HepG2 (cell line): Measurements from ENCODE around the gene TTLL7. TPM values are rescaled to one million over a fixed set of nuclear protein-coding genes. Genes with fewer than 3 reads are reported as not detected.

Experiments used
- ATAC-seq: fragments of 200-7000 bp; cut with Tn5 transposase; 3 replicates; pipeline ENCODE4 v1.9.1; 2020; ENCODE audit warnings: mild to moderate bottlenecking, moderate library complexity
- BruUV-seq: library from RNA; stranded (reverse); fragments of 400-500 nt; replicated peaks from 2 replicates; lab custom pipeline; 2021; lab: Mats Ljungman, UMichigan
- CTCF ChIA-PET: fragments of 300-600 bp; formaldehyde crosslinking; extraction: SDS; loops from one replicate; lab custom pipeline; 2021; ENCODE audit warnings: low total read pairs, inconsistent platforms, low intra/inter-chr PET ratio; lab: Yijun Ruan, JAX
- POLR2A ChIA-PET: fragments of 350-600 bp; sonication (Branson Sonifier 250); formaldehyde crosslinking; loops from one replicate; lab custom pipeline; 2020; ENCODE audit warnings: antibody characterized with exemption, inconsistent platforms; lab: Yijun Ruan, JAX
- DNase-seq: peaks from one replicate; pipeline ENCODE4 v3.0.0-alpha.2; 2015; ENCODE audit warnings: low spot score
- FAIRE-seq: peaks from 3 replicates; lab custom pipeline; 2011; peaks lifted over from hg19 to GRCh38; lab: Jason Lieb, UNC
- H2AFZ ChIP-seq: one replicate; pipeline ENCODE4 v1.6.1; 2011; ENCODE audit warnings: low read length, inconsistent platforms
- H3K27ac ChIP-seq: fragments of 300-600 bp; 3 replicates; pipeline ENCODE4 v1.8.0; 2011; ENCODE audit warnings: mixed run types, mild to moderate bottlenecking, mixed read lengths, low read length, inconsistent platforms; ENCODE audit not compliant: insufficient read depth; ENCODE audit errors: extremely low read length
- H3K27me3 ChIP-seq, 2 experiments: fragments of 200-600 bp in 1 of 2; 2 replicates in 1 of 2; 3 replicates in 1 of 2; pipeline versions ENCODE4 v1.6.0 to v1.8.0; 2011; ENCODE audit warnings: low read length in 2 of 2, mild to moderate bottlenecking in 2 of 2, moderate library complexity in 2 of 2, inconsistent platforms in 1 of 2; ENCODE audit not compliant: insufficient read depth in 2 of 2, control insufficient read depth in 1 of 2
- H3K36me3 ChIP-seq, 2 experiments: fragments of 200-600 bp in 1 of 2; replicated peaks in 1 of 2; 2 replicates in 1 of 2; 3 replicates in 1 of 2; pipeline versions ENCODE4 v1.5.1 to v1.8.0; 2011; ENCODE audit warnings: low read length in 2 of 2, inconsistent platforms in 1 of 2; ENCODE audit not compliant: insufficient read depth in 2 of 2, control insufficient read depth in 1 of 2
- H3K4me1 ChIP-seq: 2 replicates; pipeline ENCODE4 v1.5.1; 2012; ENCODE audit warnings: low read length, inconsistent platforms; ENCODE audit not compliant: insufficient read depth
- H3K4me2 ChIP-seq: 2 replicates; pipeline ENCODE4 v1.6.0; 2011; ENCODE audit warnings: low read depth, low read length, inconsistent platforms
- H3K4me3 ChIP-seq, 3 experiments: fragments of 200-600 bp in 1 of 3; sonication (generic), shearing (Covaris generic) in 1 of 3; replicated peaks in 1 of 3; 2 replicates each; pipeline ENCODE4 v1.5.1; 2011 to 2016; ENCODE audit warnings: low read length in 3 of 3, inconsistent platforms in 2 of 3, low read depth in 2 of 3, mild to moderate bottlenecking in 2 of 3, control low read depth in 1 of 3, mixed read lengths in 1 of 3; ENCODE audit not compliant: insufficient read depth in 1 of 3
- H3K79me2 ChIP-seq: one replicate; pipeline ENCODE4 v1.6.1; 2011; ENCODE audit warnings: low read length, inconsistent platforms; ENCODE audit not compliant: insufficient read depth
- H3K9ac ChIP-seq: 2 replicates; pipeline ENCODE4 v1.6.0; 2011; ENCODE audit warnings: mild to moderate bottlenecking, low read depth, low read length, inconsistent platforms; ENCODE audit not compliant: insufficient read depth
- H3K9me3 ChIP-seq: 2 replicates; pipeline ENCODE4 v1.5.1; 2012; ENCODE audit warnings: mild to moderate bottlenecking, low read length
- H4K20me1 ChIP-seq: 2 replicates; pipeline ENCODE4 v1.6.0; 2011; ENCODE audit warnings: inconsistent platforms, mild to moderate bottlenecking, low read length, moderate library complexity; ENCODE audit not compliant: insufficient read depth
- ATAD3A ChIP-seq: sonication (generic); formaldehyde crosslinking; IDR thresholded peaks from 2 replicates; pipeline ENCODE4 v1.4.0; 2020; ENCODE audit warnings: missing genetic modification reagents
- GTF3A ChIP-seq: sonication (generic); formaldehyde crosslinking; conservative IDR thresholded peaks from 2 replicates; pipeline ENCODE4 v1.4.0; 2020; ENCODE audit warnings: mild to moderate bottlenecking, missing genetic modification reagents
- NFKBIZ ChIP-seq: IDR thresholded peaks from 2 replicates; pipeline ENCODE4 v1.6.1; 2018; ENCODE audit warnings: missing genetic modification reagents, missing compliant biosample characterization
- RAD51 ChIP-seq: fragments of 450-650 bp; IDR thresholded peaks from 2 replicates; pipeline ENCODE4 v1.6.1; 2016; ENCODE audit warnings: borderline replicate concordance
- SNAPC2 ChIP-seq: sonication (generic); formaldehyde crosslinking; IDR thresholded peaks from 2 replicates; pipeline ENCODE4 v1.8.1; 2022; ENCODE audit warnings: mild to moderate bottlenecking, missing genetic modification reagents
- ZNF672 ChIP-seq: sonication (generic); formaldehyde crosslinking; IDR thresholded peaks from 2 replicates; pipeline ENCODE4 v1.8.1; 2022; ENCODE audit warnings: missing genetic modification reagents
- WGBS: methylation state at CpG from one replicate; pipeline ENCODE4 v1.1.6; 2017; ENCODE audit warnings: low lambda C conversion rate; 5-methylcytosine and 5-hydroxymethylcytosine counted together
- in situ Hi-C: cut with HindIII; loops from 2 replicates; pipeline ENCODE4 v1.10.0; 2017; ENCODE audit warnings: low pct_unique_long_range_greater_than_20kb; ENCODE audit not compliant: extremely low pct_ligation_motif_present
- intact Hi-C: fragments of 100-400 bp; cut with micrococcal nuclease; formaldehyde crosslinking; loops from one replicate; pipeline ENCODE4 v1.10.0; 2022; ENCODE audit not compliant: unreplicated experiment
- polyA plus RNA-seq, 8 experiments: library from polyadenylated mRNA; depleted of rRNA in 3 of 8; stranded (reverse) in 7 of 8; unstranded in 1 of 8; fragments of >200 nt; fragmentation: Illumina TruSeq in 4 of 8; extraction: Trizol in 4 of 8; gene quantifications; 2 replicates each; pipeline versions ENCODE4 v1.2.1 to v1.2.3, GENCODE V29; 2011 to 2016; ENCODE audit warnings: low read depth in 4 of 8, missing spikeins in 1 of 8, mixed read lengths in 1 of 8; ENCODE audit not compliant: insufficient read depth in 1 of 8
- total RNA-seq, 5 experiments: library from RNA; depleted of rRNA; stranded (reverse); fragments of >200 nt; fragmentation: Illumina TruSeq; extraction: Trizol; gene quantifications; 2 replicates each; pipeline ENCODE4 v1.2.3, GENCODE V29; 2016; ENCODE audit warnings: low read depth in 1 of 5
- TF ChIP-seq, protein P1 (sequence below): sonication (generic); formaldehyde crosslinking; IDR thresholded peaks from 2 replicates; pipeline ENCODE4 v1.8.0; 2022; ENCODE audit warnings: mild to moderate bottlenecking, missing genetic modification reagents; ENCODE audit not compliant: insufficient replicate concordance
- TF ChIP-seq, protein P2 (sequence below): sonication (generic); formaldehyde crosslinking; IDR thresholded peaks from 2 replicates; pipeline ENCODE4 v1.5.0; 2020; ENCODE audit warnings: mild to moderate bottlenecking, missing genetic modification reagents, borderline replicate concordance
- TF ChIP-seq, protein P3 (sequence below): sonication (generic); formaldehyde crosslinking; IDR thresholded peaks from 2 replicates; pipeline ENCODE4 v1.5.0; 2020; ENCODE audit warnings: mild to moderate bottlenecking, missing genetic modification reagents

The TTLL7 gene
- total and polyA plus RNA-seq, 2 of the 13 experiments (the other 11 are each of a cell fraction or from before 2014, with no cell fraction given) = 0.07 to 0.22 TPM

DNA sequence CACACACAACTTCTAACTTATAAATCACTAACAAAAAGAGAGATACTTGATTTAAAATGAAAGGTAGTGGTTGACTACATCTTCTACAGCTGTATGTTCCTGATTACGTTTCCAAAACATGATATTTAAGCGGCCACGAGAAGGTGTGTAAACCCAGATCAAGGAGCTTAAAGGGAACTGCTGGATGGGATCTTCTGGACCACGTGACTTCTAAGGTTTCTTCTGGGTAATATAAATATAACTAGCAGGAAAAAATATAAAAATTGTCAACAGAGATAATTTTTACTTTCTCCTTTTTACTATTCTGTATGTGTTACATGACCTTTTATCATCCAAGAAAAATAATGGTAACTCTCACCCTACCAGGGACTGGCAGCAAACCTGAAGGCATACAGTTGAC lies 66.2 kb downstream of the TTLL7 start:
- ChIA-PET POLR2A (no interaction called here), CTCF (interaction anchor here (1.6 to 2.4 kb wide), 3 partner anchors 190 to 821 kb away, joined by 4 to 23 read pairs (median 11); no protein-coding TSS in a partner anchor)
- no peak overlapping the region for H3K27ac ChIP-seq
- in situ Hi-C loops (loop anchor here (10.0 to 25.0 kb wide), 2 partner anchors 492 to 680 kb away; no protein-coding TSS in a partner anchor), intact Hi-C loops (loop anchor here (5.0 to 10.0 kb wide), 2 partner anchors 612 to 820 kb away; no protein-coding TSS in a partner anchor)
- H3K9me3 ChIP-seq = no peaks in the 10 kb centered on the region
- no peaks in the 10 kb centered on the region for H3K36me3 ChIP-seq
- H4K20me1 ChIP-seq = no peaks in the 10 kb centered on the region
- no peak for FAIRE-seq
- DNase-seq = no peak
- H3K27me3 ChIP-seq = no peaks in the 10 kb centered on the region
- TF ChIP-seq RAD51 = peak; percentile 11; the same call in 1 of the 2 replicates
- TF ChIP-seq, protein P1, sequence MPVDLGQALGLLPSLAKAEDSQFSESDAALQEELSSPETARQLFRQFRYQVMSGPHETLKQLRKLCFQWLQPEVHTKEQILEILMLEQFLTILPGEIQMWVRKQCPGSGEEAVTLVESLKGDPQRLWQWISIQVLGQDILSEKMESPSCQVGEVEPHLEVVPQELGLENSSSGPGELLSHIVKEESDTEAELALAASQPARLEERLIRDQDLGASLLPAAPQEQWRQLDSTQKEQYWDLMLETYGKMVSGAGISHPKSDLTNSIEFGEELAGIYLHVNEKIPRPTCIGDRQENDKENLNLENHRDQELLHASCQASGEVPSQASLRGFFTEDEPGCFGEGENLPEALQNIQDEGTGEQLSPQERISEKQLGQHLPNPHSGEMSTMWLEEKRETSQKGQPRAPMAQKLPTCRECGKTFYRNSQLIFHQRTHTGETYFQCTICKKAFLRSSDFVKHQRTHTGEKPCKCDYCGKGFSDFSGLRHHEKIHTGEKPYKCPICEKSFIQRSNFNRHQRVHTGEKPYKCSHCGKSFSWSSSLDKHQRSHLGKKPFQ = no peak
- 16% methylated on average over 4 of the region's 4 CpGs for WGBS
- no TSS peak for BruUV-seq
- no peaks in the 10 kb centered on the region for H3K79me2 ChIP-seq
- no peak for ATAC-seq
- no peaks in the 10 kb centered on the region for H3K4me1 ChIP-seq
- H3K4me3 ChIP-seq = no peak overlapping the region
- H3K4me2 ChIP-seq = no peak overlapping the region
- no peak overlapping the region for H2AFZ ChIP-seq
- H3K9ac ChIP-seq = no peak overlapping the region

GRCh38 chr1:83932281-83932680 lies 66.7 kb downstream of the TTLL7 start:
- Histone ChIP-seq H3K9ac (no peak overlapping the region), H3K4me2 (no peak overlapping the region), H3K27ac (no peak overlapping the region), H3K79me2 (no peaks in the 10 kb centered on the region), H3K36me3 (no peaks in the 10 kb centered on the region), H2AFZ (no peak overlapping the region), H3K4me1 (no peaks in the 10 kb centered on the region), H3K4me3 (no peak overlapping the region), H3K9me3 (no peaks in the 10 kb centered on the region), H4K20me1 (no peaks in the 10 kb centered on the region), H3K27me3 (no peaks in the 10 kb centered on the region)
- no TSS peak for BruUV-seq
- in situ Hi-C loops = loop anchor here (10.0 to 25.0 kb wide), 2 partner anchors 493 to 680 kb away; no protein-coding TSS in a partner anchor
- WGBS = 56% methylated on average over 4 of the region's 4 CpGs
- no peak for FAIRE-seq
- CTCF ChIA-PET = interaction anchor here (1.6 to 2.4 kb wide), 4 partner anchors 191 to 821 kb away, joined by 4 to 23 read pairs (median 11); no protein-coding TSS in a partner anchor
- no peak for ATAC-seq
- no peak for DNase-seq
- POLR2A ChIA-PET = no interaction called here
- intact Hi-C loops = loop anchor here (5.0 to 10.0 kb wide), 2 partner anchors 613 to 820 kb away; no protein-coding TSS in a partner anchor
- TF ChIP-seq, protein P2, sequence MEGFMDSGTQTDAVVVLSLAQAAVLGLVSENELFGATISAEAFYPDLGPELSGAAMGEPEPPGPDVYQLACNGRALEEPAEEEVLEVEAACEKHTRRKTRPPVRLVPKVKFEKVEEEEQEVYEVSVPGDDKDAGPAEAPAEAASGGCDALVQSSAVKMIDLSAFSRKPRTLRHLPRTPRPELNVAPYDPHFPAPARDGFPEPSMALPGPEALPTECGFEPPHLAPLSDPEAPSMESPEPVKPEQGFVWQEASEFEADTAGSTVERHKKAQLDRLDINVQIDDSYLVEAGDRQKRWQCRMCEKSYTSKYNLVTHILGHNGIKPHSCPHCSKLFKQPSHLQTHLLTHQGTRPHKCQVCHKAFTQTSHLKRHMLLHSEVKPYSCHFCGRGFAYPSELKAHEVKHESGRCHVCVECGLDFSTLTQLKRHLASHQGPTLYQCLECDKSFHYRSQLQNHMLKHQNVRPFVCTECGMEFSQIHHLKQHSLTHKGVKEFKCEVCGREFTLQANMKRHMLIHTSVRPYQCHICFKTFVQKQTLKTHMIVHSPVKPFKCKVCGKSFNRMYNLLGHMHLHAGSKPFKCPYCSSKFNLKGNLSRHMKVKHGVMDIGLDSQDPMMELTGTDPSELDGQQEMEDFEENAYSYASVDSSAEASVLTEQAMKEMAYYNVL (CRISPR knock-in tag) = no peak
- TF ChIP-seq NFKBIZ (CRISPR knock-in tag) (no peak), ATAD3A (CRISPR knock-in tag) (no peak), ZNF672 (no peak), SNAPC2 (CRISPR knock-in tag) (no peak), GTF3A (CRISPR knock-in tag) (no peak)
- TF ChIP-seq, protein P3, sequence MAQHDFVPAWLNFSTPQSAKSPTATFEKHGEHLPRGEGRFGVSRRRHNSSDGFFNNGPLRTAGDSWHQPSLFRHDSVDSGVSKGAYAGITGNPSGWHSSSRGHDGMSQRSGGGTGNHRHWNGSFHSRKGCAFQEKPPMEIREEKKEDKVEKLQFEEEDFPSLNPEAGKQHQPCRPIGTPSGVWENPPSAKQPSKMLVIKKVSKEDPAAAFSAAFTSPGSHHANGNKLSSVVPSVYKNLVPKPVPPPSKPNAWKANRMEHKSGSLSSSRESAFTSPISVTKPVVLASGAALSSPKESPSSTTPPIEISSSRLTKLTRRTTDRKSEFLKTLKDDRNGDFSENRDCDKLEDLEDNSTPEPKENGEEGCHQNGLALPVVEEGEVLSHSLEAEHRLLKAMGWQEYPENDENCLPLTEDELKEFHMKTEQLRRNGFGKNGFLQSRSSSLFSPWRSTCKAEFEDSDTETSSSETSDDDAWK (CRISPR knock-in tag) = no peak
